DOHH2 (cell line): ENCODE results near the gene PDZD4.

ENCODE experiments used
- H3F3A ChIP-seq: fragments of 200-600 bp; sonication (generic), shearing (Covaris generic); 2 replicates; pipeline ENCODE4 v1.6.0; 2016; ENCODE audit warnings: antibody characterized with exemption, mild to moderate bottlenecking; ENCODE audit not compliant: control insufficient read depth, insufficient read depth
- H3K27ac ChIP-seq: fragments of 200-600 bp; sonication (generic); 2 replicates; pipeline ENCODE4 v1.5.1; 2014; ENCODE audit warnings: low read depth, mild to moderate bottlenecking, low read length, moderate library complexity
- H3K27me3 ChIP-seq: fragments of 200-600 bp; sonication (generic); 2 replicates; pipeline ENCODE4 v1.6.1; 2014; ENCODE audit warnings: mild to moderate bottlenecking, low read length, mixed read lengths; ENCODE audit not compliant: control insufficient read depth
- H3K36me3 ChIP-seq: fragments of 200-600 bp; sonication (generic); 2 replicates; pipeline ENCODE4 v1.6.1; 2014; ENCODE audit warnings: mild to moderate bottlenecking, low read length, moderate library complexity, mixed read lengths; ENCODE audit not compliant: control insufficient read depth
- H3K4me1 ChIP-seq: fragments of 200-600 bp; sonication (generic); 2 replicates; pipeline ENCODE4 v1.6.1; 2014; ENCODE audit warnings: mild to moderate bottlenecking, low read length, mixed read lengths; ENCODE audit not compliant: control insufficient read depth
- H3K4me2 ChIP-seq: fragments of 200-600 bp; sonication (generic); 2 replicates; pipeline ENCODE4 v1.6.0; 2014; ENCODE audit warnings: mild to moderate bottlenecking, low read length, moderate library complexity
- H3K4me3 ChIP-seq: fragments of 200-600 bp; sonication (generic); 2 replicates; pipeline ENCODE4 v1.5.1; 2014; ENCODE audit warnings: mild to moderate bottlenecking, low read length, mixed read lengths
- H3K79me2 ChIP-seq: fragments of 200-600 bp; sonication (generic); 2 replicates; pipeline ENCODE4 v1.6.1; 2014; ENCODE audit warnings: mild to moderate bottlenecking, low read length, mixed read lengths; ENCODE audit not compliant: control insufficient read depth
- H3K9me2 ChIP-seq: fragments of 200-600 bp; sonication (generic); replicated peaks from 2 replicates; pipeline ENCODE4 v1.6.1; 2014; ENCODE audit warnings: mild to moderate bottlenecking, low read length, mixed read lengths; ENCODE audit not compliant: control insufficient read depth
- H3K9me3 ChIP-seq: fragments of 200-600 bp; sonication (generic); 2 replicates; pipeline ENCODE4 v1.6.1; 2014; ENCODE audit warnings: antibody characterized with exemption, low read length, mixed read lengths; ENCODE audit not compliant: control insufficient read depth, insufficient read depth
- H4K20me1 ChIP-seq: fragments of 200-600 bp; sonication (generic); 2 replicates; pipeline ENCODE4 v1.6.0; 2014; ENCODE audit warnings: low read depth, mild to moderate bottlenecking, antibody characterized with exemption, low read length, moderate library complexity; ENCODE audit not compliant: control insufficient read depth, insufficient read depth
- EZH2phosphoT487 ChIP-seq: fragments of 200-600 bp; sonication (generic); IDR thresholded peaks from 2 replicates; pipeline ENCODE4 v1.6.1; 2017; ENCODE audit warnings: borderline replicate concordance, mild to moderate bottlenecking, antibody characterized with exemption, low read length, moderate library complexity, mixed read lengths
- TF ChIP-seq, protein P1 (sequence below): fragments of 200-600 bp; sonication (generic); IDR thresholded peaks from one replicate; pipeline ENCODE4 v1.5.1; 2014; ENCODE audit warnings: antibody characterized with exemption, mild to moderate bottlenecking, low read depth, low read length; ENCODE audit not compliant: poor library complexity, severe bottlenecking

The PDZD4 gene

DNA sequence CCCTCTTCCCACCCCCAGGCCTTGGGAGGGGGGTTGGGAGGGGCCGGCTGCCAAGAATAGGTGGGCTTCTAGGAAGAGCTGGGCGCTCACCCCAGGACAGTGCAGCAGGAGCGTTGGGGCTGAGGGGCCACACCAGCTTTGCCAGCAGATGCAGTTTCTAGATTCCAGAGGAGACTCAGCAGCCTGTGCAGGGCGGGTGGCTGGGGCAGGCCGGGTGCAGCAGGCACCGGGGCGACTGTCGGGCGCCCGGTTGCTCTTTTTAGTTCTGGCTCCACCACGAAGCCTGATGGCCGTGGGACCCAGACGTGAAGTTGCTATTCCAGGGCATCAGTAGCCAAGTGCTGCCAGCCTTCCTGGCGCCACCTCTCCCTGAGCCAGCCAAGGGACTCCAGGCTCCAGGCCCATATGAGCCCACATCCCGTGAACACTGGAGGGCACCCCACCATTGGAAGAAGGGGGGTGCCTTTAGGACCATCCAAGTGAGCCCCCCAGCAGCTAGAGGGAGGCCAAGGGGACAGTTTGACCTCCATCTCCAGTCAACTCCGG lies 30.1 kb downstream of the PDZD4 start:
- H3F3A ChIP-seq = no peaks in the 10 kb centered on the region
- peaks cover 21% of the 10 kb centered on the region for H3K36me3 ChIP-seq
- no peak overlapping the region for H3K4me3 ChIP-seq
- H3K9me3 ChIP-seq = no peaks in the 10 kb centered on the region
- no peak overlapping the region for H3K27ac ChIP-seq
- peaks cover 10% of the 10 kb centered on the region for H3K4me1 ChIP-seq
- no peak for TF ChIP-seq EZH2phosphoT487
- TF ChIP-seq, protein P1, sequence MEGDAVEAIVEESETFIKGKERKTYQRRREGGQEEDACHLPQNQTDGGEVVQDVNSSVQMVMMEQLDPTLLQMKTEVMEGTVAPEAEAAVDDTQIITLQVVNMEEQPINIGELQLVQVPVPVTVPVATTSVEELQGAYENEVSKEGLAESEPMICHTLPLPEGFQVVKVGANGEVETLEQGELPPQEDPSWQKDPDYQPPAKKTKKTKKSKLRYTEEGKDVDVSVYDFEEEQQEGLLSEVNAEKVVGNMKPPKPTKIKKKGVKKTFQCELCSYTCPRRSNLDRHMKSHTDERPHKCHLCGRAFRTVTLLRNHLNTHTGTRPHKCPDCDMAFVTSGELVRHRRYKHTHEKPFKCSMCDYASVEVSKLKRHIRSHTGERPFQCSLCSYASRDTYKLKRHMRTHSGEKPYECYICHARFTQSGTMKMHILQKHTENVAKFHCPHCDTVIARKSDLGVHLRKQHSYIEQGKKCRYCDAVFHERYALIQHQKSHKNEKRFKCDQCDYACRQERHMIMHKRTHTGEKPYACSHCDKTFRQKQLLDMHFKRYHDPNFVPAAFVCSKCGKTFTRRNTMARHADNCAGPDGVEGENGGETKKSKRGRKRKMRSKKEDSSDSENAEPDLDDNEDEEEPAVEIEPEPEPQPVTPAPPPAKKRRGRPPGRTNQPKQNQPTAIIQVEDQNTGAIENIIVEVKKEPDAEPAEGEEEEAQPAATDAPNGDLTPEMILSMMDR = no peak
- H4K20me1 ChIP-seq = no peaks in the 10 kb centered on the region
- H3K27me3 ChIP-seq = no peaks in the 10 kb centered on the region
- H3K79me2 ChIP-seq = peaks cover 15% of the 10 kb centered on the region
- H3K4me2 ChIP-seq = no peak overlapping the region
- H3K9me2 ChIP-seq = no peaks in the 10 kb centered on the region

DNA sequence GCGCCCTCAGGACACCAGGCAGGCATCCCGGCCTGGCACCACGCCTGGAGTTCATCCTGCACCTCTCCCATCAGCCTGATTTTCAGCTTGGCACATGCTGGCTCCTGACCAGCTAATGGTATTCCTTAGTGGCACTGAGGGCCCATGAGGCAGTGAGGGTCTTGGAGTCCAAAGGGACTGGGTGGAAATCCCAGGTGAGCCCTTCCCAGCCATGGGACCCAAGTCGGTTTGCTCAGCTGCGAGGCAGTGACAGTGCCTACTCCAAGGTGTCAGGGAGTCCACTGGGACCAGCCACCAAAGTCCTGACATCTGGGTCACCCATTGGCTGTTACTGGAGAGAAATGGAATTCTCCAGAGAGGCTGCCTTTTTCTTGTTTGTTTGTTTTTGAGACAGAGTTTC lies 31.0 kb downstream of the PDZD4 start:
- Histone ChIP-seq H3F3A (no peaks in the 10 kb centered on the region), H3K27me3 (no peaks in the 10 kb centered on the region), H3K9me3 (no peaks in the 10 kb centered on the region), H3K9me2 (no peaks in the 10 kb centered on the region), H3K4me3 (no peak overlapping the region), H3K4me1 (peaks cover 10% of the 10 kb centered on the region), H3K36me3 (peaks cover 21% of the 10 kb centered on the region), H3K79me2 (peaks cover 23% of the 10 kb centered on the region), H3K4me2 (no peak overlapping the region), H4K20me1 (no peaks in the 10 kb centered on the region), H3K27ac (no peak overlapping the region)
- no peak for TF ChIP-seq EZH2phosphoT487
- TF ChIP-seq, protein P1 = no peak

DNA sequence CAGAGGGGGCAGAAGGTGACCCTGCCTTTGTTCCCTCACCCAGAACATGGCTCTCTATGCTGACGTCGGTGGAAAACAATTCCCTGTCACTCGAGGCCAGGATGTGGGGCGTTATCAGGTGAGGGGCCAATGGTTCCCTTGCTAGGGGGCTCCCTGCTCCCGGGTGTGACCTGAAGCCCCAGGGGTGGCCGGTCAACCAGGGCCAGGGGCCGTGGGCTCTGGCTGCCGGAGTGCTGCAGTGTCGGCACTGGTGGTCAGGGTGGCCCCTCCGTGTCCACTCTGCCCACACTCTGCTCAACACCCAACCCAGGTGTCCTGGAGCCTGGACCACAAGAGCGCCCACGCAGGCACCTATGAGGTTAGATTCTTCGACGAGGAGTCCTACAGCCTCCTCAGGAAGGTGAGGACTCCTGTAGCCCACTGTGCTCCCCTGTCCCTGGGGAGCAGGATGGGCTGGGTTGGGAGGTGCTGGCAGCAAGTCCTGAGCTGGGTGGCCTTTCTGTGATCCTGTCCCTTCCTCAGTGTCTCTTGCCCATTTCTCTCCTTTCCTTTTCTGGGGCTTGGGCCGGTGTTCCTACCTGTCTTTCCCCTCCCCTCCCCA lies 32.8 kb downstream of the PDZD4 start:
- Histone ChIP-seq H3K27ac (no peak overlapping the region), H3K27me3 (no peaks in the 10 kb centered on the region), H3K4me2 (no peak overlapping the region), H3F3A (no peaks in the 10 kb centered on the region), H3K4me1 (peaks cover 18% of the 10 kb centered on the region), H3K9me3 (no peaks in the 10 kb centered on the region), H3K36me3 (peaks cover 21% of the 10 kb centered on the region), H4K20me1 (no peaks in the 10 kb centered on the region), H3K9me2 (no peaks in the 10 kb centered on the region), H3K4me3 (no peak overlapping the region), H3K79me2 (peaks cover 37% of the 10 kb centered on the region)
- TF ChIP-seq, protein P1 = no peak
- no peak for TF ChIP-seq EZH2phosphoT487
